HG03039 (cell line): ENCODE measurements around the gene HES1.
A peak's percentile ranks its signal among the peaks of the same experiment; 100 is the strongest.
"Not testable (repeated sequence)": the region's sequence is repeated elsewhere in the genome, so short reads cannot be mapped to it uniquely, and the experiment has no call there.

ENCODE experiments used
- ATAC-seq: cut with Tn5 transposase; IDR thresholded peaks from one replicate; pipeline ENCODE4 v1.9.1; 2021; ENCODE audit warnings: mild to moderate bottlenecking, moderate library complexity; ENCODE audit not compliant: unreplicated experiment

Gene HES1

GRCh38 chr3:194124193-194124592 lies 11.8 kb upstream of the HES1 start:
- ATAC-seq: no peak

GRCh38 chr3:194125442-194125841 lies 10.5 kb upstream of the HES1 start:
- no peak for ATAC-seq

- ATAC-seq: no peak
These were observed 9.2 kb upstream of the HES1 start for GRCh38 chr3:194126790-194127189.

DNA sequence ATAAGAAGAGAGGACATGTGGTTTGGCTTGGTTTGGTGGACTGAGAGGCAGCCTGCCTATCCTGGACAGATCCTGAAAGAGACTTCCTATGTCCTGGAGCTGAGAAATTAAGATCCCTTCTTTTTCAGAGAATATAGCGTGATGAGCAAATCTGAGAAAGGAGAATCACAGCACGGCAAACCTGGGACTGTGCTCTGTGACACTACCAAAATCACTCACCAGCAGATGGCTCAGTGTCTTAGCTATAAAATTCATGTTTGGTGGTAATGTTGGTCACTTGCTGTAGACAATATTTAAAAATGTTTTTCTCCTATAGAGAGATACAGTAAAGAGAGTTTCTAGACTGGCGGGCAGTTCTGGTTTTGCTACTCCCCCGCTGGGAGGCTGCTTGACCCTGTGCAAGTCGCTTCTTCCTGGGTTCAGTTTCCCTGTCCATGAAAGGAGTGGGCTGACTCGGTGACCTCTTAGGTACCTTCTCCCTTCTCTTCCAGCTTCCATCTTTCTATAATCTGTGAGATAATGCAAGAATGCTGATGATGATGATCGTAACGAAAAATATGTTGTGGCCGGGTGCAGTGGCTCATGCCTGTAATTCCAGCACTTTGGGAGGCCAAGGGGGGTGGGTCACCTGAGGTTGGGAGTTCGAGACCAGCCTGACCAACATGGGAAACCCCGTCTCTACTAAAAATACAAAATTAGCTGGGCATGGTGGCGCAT lies 7.6 kb upstream of the HES1 start:
- ATAC-seq: no peak

GRCh38 chr3:194128919-194129295 lies 7.0 kb upstream of the HES1 start:
- not testable (repeated sequence) for ATAC-seq

- no peak for ATAC-seq
These were observed 6.3 kb upstream of the HES1 start for GRCh38 chr3:194129581-194130133.

GRCh38 chr3:194130188-194130587 lies 5.8 kb upstream of the HES1 start:
- no peak for ATAC-seq

DNA sequence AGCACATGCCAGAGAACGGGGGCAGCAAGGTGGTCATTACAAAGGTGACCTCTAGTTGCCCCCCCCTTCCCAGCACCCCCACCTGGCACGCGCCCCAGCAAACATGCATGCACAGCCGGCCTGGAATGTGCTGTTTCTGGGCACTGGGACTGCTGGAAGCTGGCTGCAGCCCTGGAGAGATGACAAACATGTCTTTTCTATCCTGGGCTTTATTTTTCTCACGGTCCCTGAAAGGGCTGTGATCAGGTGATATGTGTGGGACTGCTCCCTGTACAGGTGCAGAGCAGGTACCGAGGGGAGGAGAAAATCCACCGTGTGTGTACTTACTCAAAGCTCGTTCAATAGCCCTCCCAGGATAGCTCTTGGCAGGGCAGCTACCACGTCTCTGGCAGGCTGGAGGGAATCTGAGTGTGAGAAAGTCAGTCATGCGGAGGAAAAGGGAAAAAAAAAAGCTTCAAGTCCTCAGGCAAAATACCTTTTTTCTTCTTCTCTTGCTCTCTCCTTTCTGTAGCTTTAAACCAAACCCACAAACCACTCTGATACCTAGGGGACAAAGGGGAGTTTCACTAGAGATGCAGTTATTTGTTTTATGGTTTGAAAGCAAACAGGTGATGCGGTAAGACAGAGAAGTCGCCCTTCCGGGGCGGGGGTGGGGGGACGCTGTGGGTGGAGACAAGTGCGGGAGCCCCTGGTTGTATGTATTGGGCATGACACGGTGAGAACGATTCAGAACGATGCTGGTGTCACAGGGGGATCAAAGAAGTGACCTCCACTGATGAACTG lies 5.0 kb upstream of the HES1 start:
- ATAC-seq: peak; percentile 30

DNA sequence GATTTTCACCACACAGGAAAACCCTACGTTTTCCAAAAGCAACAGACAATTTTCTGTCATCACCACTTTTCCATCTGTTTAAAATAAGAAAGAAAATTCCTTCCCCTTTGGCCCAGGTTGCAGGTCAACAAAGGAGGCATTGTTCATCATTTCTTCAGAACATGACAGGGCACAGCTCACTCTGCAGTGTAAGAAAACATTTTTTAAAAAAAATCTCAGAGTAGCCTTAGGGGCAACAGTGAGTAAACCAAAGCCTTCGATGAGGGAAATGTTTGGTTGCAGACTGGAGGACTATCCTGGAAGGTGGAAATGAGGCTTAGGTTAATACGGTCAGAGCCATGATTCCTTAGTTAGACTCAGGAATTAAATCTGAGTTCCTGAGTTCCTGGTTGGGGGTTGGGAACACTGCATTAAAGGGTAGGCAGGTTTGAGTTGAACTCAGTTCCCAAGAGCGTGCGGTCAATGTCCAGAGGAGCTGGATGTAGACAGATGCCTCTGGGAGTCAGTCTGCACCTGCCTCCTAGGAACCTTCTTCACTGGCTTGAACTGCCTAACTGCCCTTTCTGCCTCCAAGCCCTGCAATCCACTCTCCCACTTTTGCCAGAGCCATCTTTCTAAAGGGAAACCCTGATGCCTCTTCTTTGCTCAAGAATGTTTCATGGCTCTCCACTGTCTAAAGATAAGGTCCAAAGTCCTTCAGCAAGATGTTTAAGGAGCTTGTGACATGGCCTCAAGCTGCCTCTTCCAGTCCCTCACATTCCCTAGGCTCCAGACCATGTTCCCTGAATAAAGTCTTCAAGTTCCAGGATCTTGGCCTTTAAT lies 3.3 kb upstream of the HES1 start:
- no peak for ATAC-seq

- peak; percentile 1 for ATAC-seq
These were observed 2.2 kb upstream of the HES1 start for GRCh38 chr3:194133661-194134230.

DNA sequence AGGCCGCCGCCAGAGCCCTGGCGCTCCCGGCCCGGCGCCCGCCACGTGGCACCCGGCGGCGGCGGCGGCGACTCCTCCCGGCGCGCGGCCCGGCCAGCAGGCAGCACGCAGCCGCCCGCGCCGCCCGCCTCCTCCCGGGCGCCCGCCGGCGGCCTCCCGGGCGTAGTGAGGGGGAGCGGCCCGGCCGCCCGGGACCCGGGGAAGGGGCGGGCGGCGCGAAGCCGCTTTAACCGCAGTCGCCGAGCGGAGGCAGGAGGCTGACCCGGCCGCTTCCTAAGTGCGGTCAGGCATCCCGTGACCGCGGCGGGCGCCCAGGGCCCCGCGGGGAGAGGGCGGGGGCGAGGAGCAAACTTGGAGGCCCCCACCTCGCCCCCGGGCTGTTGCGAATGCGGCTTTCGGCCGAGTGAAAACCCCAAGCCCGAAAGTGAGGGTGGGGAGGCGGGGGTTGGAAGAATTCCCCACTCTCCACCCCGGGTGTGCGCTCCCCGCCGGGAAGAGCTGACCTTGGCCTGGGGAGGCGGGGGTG lies 1.7 kb upstream of the HES1 start:
- ATAC-seq: peak; percentile 20

DNA sequence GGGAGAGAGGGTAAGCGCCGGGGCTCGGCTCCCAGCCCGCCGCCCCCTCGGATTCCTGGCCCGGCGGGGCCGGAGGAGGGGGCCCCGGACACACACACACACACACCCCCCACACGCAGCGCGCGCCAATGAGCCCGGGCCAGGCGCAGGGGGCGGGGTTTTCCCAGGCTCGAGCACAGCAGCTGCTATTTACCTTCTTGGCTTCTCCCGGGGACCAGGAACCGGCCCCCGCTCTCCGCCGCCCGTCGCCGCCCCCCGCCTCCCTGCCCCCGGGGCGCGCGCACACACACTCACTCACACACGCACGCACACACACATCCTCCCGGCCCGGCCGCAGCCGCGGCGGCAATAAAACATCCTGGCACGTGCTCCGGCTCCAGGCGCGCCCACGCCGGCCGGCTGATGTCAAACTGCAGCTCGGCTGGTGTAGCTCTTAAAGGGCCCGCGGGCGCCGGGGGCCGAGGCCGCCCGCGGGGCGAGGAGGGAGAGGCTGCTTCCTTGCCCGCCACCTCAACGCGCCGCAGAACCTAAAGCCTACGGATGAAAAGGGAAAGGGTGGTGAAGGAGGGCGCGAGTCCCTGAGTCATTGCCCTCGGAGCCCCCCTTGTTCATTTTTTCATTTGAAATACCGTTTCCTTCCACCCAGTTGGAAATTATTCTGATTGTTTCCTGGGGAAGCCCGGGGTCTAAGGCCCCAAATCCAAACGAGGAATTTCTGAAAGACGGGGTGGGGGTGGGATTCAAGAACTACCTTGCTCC lies 1.0 kb upstream of the HES1 start:
- ATAC-seq: peak; percentile 31

DNA sequence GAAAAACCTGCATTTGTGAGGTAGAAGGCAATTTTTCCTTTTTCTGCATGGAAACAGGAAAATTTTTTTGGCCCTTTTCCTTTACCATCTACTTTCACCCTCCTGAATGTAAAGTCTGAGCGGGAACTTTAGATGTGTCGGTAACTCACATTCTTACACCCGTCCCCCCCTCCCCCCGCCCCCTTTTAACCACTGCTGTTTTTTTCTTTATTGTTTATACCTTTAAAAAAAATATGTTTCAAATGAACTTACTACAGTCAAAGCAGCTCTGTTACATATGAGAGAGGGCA lies 487 bp upstream of the HES1 start:
- no peak for ATAC-seq

DNA sequence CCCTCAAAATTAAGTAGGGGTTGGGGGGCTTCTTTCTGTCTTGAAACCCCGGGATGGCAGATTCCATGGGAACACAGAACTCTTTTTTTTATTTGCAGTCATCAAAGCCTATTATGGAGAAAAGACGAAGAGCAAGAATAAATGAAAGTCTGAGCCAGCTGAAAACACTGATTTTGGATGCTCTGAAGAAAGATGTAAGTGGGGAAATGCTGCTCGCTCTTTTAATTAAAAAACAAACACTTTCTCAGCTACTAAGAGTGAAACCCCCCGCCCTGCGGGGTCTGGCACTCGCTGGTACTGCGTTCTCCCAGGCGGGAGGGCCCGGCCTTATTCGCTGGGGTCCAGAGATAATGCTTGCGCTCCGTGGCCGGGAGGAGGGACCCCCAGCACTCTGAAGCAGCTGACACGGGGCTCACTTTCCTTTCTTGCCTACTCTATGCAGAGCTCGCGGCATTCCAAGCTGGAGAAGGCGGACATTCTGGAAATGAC lies 615 bp downstream of the HES1 start:
- no peak for ATAC-seq

- no peak for ATAC-seq
These were observed 1.1 kb downstream of the HES1 start for GRCh38 chr3:194137008-194137505.

- ATAC-seq: no peak
These were observed 1.8 kb downstream of the HES1 start for GRCh38 chr3:194137506-194138474.

DNA sequence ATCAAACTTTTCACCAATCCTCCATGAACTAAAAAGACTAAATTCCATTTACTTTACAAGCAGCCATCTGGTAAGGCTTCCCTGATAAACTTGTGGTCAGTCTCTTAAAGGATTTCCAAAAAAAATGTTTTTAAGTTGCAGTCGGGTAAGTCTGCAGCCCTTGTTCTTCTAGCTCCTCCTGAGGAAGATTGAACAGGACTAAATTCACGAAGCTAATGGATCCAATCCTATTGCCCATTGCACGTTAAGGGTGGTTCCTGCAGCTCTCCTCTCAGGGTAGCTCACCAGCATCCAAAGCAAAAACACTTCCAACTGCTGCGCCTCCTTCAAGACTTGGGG lies 2.8 kb downstream of the HES1 start:
- no peak for ATAC-seq

DNA sequence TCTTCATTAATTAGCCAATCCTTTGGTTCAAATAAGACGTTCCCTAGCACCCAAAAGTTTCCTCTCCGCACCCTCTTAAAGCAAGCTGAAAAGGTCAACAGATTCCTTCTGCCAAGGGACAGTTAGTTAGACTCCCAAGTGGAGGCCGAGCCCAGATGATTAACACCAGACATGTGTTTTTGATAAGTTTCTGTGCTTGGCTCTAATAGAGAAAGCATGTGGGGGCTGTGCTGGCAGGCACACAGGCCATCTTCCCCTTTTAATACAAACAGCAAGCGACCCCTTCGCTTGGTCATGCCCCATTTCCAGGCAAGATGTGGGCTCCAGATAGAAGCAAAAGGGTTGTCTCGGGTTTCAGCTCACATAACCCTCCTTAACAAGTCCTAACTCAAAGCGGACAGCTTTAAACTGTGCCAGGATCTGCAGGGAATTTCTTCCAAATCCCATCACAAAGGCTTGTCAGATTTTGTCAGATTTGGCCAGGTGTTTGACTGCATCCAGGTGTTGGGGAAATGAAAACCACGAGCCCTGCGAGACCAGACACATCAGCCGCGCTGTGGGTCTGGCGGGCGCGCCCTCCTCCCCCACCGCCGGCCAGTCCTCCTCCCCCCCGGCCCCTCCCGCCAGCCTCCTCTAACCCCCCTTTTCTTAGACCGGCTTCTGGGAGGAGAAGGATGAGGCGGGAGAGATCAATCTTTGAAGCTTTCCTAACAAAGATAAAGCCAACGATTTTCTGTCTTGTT lies 3.3 kb downstream of the HES1 start:
- no peak for ATAC-seq
